GM23248 (cell line): ENCODE measurements around the gene CDYL.

Source experiments
- EZH2 ChIP-seq: fragments of 200-600 bp; sonication (generic); IDR thresholded peaks from 2 replicates; pipeline ENCODE4 v1.6.1; 2018; ENCODE audit warnings: antibody characterized with exemption, mild to moderate bottlenecking; ENCODE audit not compliant: insufficient read depth, poor library complexity, severe bottlenecking
- EZH2phosphoT487 ChIP-seq: fragments of 200-600 bp; sonication (generic); IDR thresholded peaks from 2 replicates; pipeline ENCODE4 v1.6.1; 2018; ENCODE audit warnings: antibody characterized with exemption, moderate library complexity, mild to moderate bottlenecking, low read depth; ENCODE audit not compliant: insufficient read depth

GRCh38 chr6:4909063-4909706 lies 133.0 kb downstream of the CDYL start:
- TF ChIP-seq EZH2, result no peak
- TF ChIP-seq EZH2phosphoT487, result no peak
